GM12801 (cell line): ENCODE results near the gene TBC1D9B.

Experiments
- TF ChIP-seq, protein P1 (sequence below): IDR thresholded peaks from one replicate; pipeline ENCODE4 v1.5.1; 2011; ENCODE audit warnings: control low read depth; ENCODE audit not compliant: insufficient read length; ENCODE audit errors: extremely low read depth

TBC1D9B gene

DNA sequence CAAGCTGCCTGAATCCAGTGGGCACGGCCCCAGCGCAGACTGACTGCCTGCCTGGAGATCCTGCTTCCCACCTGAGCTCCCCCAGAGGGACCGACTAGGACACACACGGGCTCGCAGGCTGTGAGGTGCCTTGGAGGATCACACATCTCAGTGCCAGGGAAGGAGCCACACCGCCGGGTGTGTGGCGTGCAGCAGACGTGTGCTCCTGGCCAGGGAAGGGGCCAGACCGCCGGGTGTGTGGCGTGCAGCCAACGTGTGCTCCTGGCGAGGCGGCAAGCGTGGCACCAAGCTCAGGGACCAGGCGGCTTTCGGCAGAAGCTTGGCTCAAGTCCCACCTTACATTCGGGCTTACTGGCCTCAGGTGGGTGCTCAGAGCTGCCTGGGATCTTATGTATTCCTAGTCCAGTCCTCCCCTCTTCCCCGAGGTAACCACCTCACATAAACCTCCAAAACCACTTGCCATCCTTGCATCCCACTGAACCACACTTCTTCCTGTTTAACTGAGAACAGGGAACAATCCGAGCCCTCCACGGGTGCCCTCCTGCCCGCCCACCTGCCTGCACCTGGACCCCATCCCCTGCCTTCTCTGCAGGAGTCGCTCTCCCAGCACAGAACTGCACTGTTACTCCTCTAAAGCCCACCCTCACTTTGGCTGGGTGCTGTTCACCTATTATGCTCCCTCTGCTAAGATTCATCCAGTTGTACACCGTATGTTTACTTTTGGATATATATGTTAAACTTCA lies 26.7 kb downstream of the TBC1D9B start:
- TF ChIP-seq, protein P1, sequence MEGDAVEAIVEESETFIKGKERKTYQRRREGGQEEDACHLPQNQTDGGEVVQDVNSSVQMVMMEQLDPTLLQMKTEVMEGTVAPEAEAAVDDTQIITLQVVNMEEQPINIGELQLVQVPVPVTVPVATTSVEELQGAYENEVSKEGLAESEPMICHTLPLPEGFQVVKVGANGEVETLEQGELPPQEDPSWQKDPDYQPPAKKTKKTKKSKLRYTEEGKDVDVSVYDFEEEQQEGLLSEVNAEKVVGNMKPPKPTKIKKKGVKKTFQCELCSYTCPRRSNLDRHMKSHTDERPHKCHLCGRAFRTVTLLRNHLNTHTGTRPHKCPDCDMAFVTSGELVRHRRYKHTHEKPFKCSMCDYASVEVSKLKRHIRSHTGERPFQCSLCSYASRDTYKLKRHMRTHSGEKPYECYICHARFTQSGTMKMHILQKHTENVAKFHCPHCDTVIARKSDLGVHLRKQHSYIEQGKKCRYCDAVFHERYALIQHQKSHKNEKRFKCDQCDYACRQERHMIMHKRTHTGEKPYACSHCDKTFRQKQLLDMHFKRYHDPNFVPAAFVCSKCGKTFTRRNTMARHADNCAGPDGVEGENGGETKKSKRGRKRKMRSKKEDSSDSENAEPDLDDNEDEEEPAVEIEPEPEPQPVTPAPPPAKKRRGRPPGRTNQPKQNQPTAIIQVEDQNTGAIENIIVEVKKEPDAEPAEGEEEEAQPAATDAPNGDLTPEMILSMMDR = no peak

DNA sequence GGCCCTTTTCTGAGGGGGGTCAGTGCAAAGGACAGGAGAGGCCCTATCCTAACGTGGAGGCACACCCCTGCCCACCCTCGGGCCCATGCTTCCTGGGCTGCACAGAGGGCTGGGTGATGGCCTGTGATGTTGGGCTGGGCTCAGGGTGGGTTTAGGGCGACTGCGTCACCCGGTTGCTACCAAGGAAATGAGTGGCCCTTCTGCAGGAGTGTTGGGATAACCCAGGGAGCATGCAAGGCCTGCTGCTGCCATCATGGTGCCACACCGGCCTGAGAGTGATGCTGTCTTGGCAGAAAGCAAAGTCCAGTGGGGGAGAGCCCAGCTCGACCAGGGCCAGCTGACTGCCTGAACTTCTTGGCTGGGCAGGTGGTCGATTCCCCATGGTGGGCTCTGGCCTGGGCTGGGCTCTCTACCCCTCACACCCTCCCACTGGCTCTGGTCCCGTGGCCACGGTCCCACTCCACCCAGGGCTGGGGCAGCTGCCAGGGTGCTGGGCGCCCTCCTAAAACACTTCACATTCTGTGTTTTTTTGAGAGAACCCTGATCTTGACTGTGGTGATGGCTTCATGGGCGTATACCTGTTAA lies 27.5 kb downstream of the TBC1D9B start:
- TF ChIP-seq, protein P1 = no peak

DNA sequence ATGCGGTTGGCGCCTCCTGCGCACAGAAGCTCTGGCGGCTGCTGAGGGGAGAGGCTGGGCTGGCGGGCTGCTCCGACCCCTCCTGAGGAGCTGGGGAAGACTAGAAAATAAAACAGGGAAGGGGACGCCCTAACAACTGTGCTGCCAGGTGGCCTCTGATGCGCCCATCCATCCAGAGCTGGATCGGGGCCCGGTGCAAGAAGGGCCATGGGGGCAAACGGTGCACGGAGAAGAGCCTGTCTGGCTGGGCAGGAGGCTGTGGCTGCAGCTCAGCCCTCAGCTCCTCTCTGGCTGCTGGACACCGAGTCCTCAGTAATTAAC lies 28.0 kb downstream of the TBC1D9B start:
- TF ChIP-seq, protein P1 = no peak

DNA sequence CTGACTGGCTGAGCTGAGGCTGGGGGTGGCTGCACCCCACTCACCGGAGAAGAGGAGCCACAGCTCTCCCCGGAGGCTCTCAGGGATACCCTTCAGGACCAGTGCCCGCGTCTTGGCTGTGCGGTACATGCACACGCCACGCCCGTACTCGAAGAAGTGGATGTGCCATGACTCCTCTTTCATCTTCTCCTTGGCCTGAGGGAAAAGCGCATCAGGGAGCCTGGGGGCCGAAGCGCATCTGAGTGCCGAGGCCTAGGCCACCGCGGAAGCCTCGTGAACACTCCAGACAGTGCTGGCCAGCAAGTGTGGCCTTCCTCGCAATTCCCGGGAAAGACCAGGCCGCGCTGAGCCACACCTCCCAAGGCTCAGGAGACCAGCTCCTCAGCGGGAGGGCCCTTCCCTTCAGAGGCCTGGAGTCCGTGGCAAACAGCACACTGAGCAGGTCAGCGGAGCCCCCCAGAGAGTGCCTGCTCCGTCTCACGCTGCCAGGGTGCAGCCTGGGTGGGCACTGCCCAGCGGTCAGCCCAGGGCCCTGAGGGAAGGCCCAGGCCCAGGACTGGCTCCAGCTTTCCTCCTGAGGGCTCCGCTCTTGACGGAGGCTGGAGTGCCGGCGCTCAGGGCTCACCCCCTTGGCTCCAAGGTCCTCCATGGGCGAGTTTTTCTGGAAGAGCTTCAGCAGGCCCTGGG lies 28.6 kb downstream of the TBC1D9B start:
- TF ChIP-seq, protein P1 = no peak

DNA sequence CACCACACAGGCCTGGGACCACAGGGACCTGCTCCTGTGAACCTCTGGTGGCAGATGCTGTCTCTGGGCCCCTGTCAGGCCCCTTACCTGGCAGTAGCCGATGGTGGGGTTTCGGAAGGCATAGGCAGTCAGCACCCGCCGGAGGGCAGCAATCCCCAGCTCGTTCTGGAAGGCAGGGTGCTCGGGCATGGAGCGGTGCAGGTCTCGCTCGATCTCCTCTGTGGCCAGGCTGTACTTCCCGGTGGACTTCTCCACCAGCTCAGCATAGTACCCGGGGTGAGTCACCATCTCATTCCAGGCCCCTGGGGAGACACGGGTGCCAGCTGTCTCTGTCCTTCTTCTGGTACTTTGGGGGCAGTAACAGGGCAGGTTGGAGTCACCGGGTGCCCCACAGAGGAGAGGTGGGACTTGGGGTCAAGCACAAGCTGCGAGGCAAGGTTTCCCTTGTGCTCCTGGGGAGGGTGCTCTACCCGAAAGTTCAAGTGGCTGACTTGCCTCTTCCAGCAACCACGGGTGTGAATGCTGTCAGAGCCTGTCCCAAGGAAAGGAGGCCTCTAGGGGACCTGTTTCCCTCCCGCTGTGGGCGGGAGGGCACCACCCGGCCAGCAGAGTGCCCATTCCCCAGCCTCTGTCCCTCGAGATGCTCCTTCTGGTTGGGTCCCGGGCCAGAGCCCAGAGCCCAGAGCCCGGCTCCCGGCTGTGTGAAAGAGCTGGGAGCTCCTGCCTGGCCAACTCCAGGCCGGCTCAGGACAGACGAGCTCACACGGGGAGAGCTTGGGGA lies 29.3 kb downstream of the TBC1D9B start:
- TF ChIP-seq, protein P1 = no peak

DNA sequence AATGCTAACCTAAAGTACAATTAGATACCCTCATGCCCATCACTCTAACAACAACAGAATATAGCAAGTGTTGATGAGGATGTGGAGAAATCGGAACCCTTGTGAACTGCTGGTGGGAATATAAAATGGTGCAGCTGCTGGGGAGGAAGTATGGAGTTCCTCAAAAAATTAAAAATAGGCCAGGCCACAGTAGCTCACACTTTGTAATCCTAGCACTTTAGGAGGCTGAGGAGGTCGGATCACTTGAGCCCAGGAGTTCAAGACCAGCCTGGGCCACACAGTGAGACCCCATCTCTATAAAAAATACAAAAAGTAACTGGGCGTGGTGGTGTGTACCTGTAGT lies 31.1 kb downstream of the TBC1D9B start:
- TF ChIP-seq, protein P1 = no peak
